NCI-H1694 treated with DMSO at 0.1 percent for 48 hours (cell line): ENCODE data around the gene BMP7.

Experiments
- DNase-seq: peaks from one replicate; lab custom pipeline; 2025; lab: John Stamatoyannopoulos, UW

Gene BMP7

GRCh38 chr20:57225830-57226229 lies 40.6 kb downstream of the BMP7 start:
- no peak for DNase-seq

GRCh38 chr20:57225197-57225733 lies 41.2 kb downstream of the BMP7 start:
- DNase-seq, result no peak

GRCh38 chr20:57224641-57225138 lies 41.8 kb downstream of the BMP7 start:
- DNase-seq, result no peak

- DNase-seq, result no peak
Measured at GRCh38 chr20:57223648-57224489, 42.6 kb downstream of the BMP7 start.

- no peak for DNase-seq
Measured at GRCh38 chr20:57222631-57222950, 43.9 kb downstream of the BMP7 start.

GRCh38 chr20:57221916-57222630 lies 44.4 kb downstream of the BMP7 start:
- DNase-seq, result no peak

GRCh38 chr20:57220337-57221145 lies 45.9 kb downstream of the BMP7 start:
- no peak for DNase-seq

GRCh38 chr20:57219071-57219677 lies 47.3 kb downstream of the BMP7 start:
- no peak for DNase-seq

GRCh38 chr20:57218489-57218888 lies 48.0 kb downstream of the BMP7 start:
- no peak for DNase-seq

- DNase-seq, result no peak
Measured at GRCh38 chr20:57217802-57218201, 48.6 kb downstream of the BMP7 start.

GRCh38 chr20:57216669-57217068 lies 49.8 kb downstream of the BMP7 start:
- DNase-seq, result no peak

GRCh38 chr20:57215826-57216471 lies 50.5 kb downstream of the BMP7 start:
- DNase-seq, result no peak

GRCh38 chr20:57215426-57215825 lies 51.0 kb downstream of the BMP7 start:
- DNase-seq, result no peak

- no peak for DNase-seq
Measured at GRCh38 chr20:57214948-57215347, 51.5 kb downstream of the BMP7 start.

GRCh38 chr20:57214427-57214826 lies 52.0 kb downstream of the BMP7 start:
- no peak for DNase-seq

- no peak for DNase-seq
Measured at GRCh38 chr20:57213924-57214323, 52.5 kb downstream of the BMP7 start.

- no peak for DNase-seq
Measured at GRCh38 chr20:57213291-57213690, 53.1 kb downstream of the BMP7 start.

- DNase-seq, result no peak
Measured at GRCh38 chr20:57212534-57213276, 53.7 kb downstream of the BMP7 start.

GRCh38 chr20:57211908-57212533 lies 54.4 kb downstream of the BMP7 start:
- DNase-seq, result no peak

- DNase-seq, result no peak
Measured at GRCh38 chr20:57211406-57211805, 55.0 kb downstream of the BMP7 start.
